Panc1 (cell line): ENCODE measurements around the gene AGAP1.

Source experiments
- CTCF ChIP-seq: fragments of 450-650 bp; IDR thresholded peaks from 2 replicates; pipeline ENCODE4 v1.5.1; 2017; ENCODE audit warnings: mild to moderate bottlenecking
- POLR2AphosphoS5 ChIP-seq: IDR thresholded peaks from 2 replicates; pipeline ENCODE4 v1.6.1; 2012; ENCODE audit warnings: mild to moderate bottlenecking, low read depth, low read length, moderate library complexity

- TF ChIP-seq CTCF = no peak
- no peak for TF ChIP-seq POLR2AphosphoS5
Observed at GRCh38 chr2:235638541-235639427, 144.9 kb downstream of the AGAP1 start.
